Large intestine (tissue), 12 donors: ENCODE results near the gene ZNF683. TPM values are rescaled to one million over a fixed set of nuclear protein-coding genes. Genes with fewer than 3 reads are reported as not detected.
"Not testable (repeated sequence)": the region's sequence is repeated elsewhere in the genome, so short reads cannot be mapped to it uniquely, and the experiment has no call there.

Experiments
- DNase-seq, 2 donors: peaks; one replicate each; pipeline versions ENCODE4 v3.0.0 to v3.0.0-alpha.2; 2013
- H3K27ac ChIP-seq: one replicate; pipeline ENCODE4 v1.5.1; 2013; ENCODE audit warnings: low read length
- H3K27me3 ChIP-seq: 2 replicates; pipeline ENCODE4 v1.6.1; 2013; ENCODE audit warnings: low read length; ENCODE audit not compliant: control insufficient read depth, insufficient read depth
- H3K36me3 ChIP-seq: 2 replicates; pipeline ENCODE4 v1.6.1; 2013; ENCODE audit warnings: low read length; ENCODE audit not compliant: control insufficient read depth, insufficient read depth
- H3K4me1 ChIP-seq: one replicate; pipeline ENCODE4 v1.6.1; 2013; ENCODE audit warnings: low read length; ENCODE audit not compliant: control insufficient read depth, insufficient read depth
- H3K4me3 ChIP-seq: one replicate; pipeline ENCODE4 v1.5.1; 2013; ENCODE audit warnings: low read length
- H3K9me3 ChIP-seq: one replicate; pipeline ENCODE4 v1.6.1; 2013; ENCODE audit warnings: mild to moderate bottlenecking, low read depth, low read length, moderate library complexity; ENCODE audit not compliant: control insufficient read depth
- WGBS: methylation state at CpG from one replicate; pipeline ENCODE4 v1.1.5; 2013; ENCODE audit warnings: low lambda C conversion rate; ENCODE audit not compliant: insufficient coverage; 5-methylcytosine and 5-hydroxymethylcytosine counted together
- long read RNA-seq, 11 donors: transcript quantifications; one replicate each; lab custom pipeline, GENCODE V29; 2026
- polyA plus RNA-seq: library from polyadenylated mRNA; unstranded; fragments of 120-200 nt; gene quantifications from one replicate; pipeline ENCODE4 v1.2.1, GENCODE V29; 2013

ZNF683 gene
- 0.27 TPM for polyA plus RNA-seq
- long read RNA-seq, donor 1, result 0 reads
- long read RNA-seq, donor 2, result 0 reads
- long read RNA-seq, donor 3, result 0 reads
- long read RNA-seq, donor 4, result 0 reads
- long read RNA-seq, donor 5, result 0 reads
- long read RNA-seq, donor 6, result 0 reads
- long read RNA-seq, donor 7, result 0 reads
- long read RNA-seq, donor 8, result 0 reads
- long read RNA-seq, donor 9, result 0 reads
- long read RNA-seq, donor 10, result 0 reads
- long read RNA-seq, donor 11, result 0 reads

DNA sequence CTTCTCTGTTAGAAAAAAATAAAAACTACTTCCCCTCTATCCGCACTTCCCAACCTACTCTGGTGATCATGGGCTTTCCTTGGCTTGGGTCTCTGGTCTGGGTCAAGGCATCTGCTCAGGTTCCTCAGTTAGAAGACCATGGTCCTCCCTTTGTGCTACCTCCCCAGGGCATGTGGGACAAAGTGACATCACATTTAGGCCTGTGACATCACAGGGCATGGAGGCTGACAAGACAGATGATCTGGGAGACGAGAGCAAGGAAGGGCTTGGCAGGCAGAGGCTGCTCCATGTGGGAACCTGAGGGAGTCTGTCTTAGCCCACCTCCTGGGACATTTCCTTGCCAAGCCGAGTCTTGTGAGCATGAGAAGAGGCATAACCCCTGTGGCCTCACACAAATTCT lies at the start of gene ZNF683:
Gene ZNF683 (minus strand): TSS at position 140 of the 400 bp plus-strand sequence. CDS start 4,179 bp downstream, outside the sequence.
- H3K9me3 ChIP-seq, H3K27me3 ChIP-seq, H3K36me3 ChIP-seq, H3K27ac ChIP-seq, DNase-seq, H3K4me3 ChIP-seq, H3K4me1 ChIP-seq: not testable (repeated sequence)
- 80% methylated on average over 1 of the region's 3 CpGs for WGBS

DNA sequence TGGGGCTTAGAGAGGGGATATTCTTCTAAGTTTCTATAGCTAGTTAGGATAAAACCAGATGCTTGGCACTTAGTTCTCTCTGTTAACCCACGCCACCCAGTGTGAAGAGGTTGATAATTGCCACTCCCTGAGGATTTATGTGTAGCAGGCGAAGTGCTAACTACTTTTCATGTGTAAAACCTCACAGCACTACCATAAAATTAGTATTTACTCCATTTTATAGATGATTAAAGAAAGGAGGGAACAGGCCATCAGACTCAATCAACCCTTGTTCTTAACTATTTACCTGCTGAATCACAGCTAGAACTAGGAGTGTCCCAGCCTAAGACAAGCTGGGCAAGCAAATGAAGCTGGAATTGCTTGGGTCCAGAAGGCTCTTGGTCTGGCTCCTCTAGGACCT lies 46.9 kb upstream of the ZNF683 start:
- no peak overlapping the region for H3K4me3 ChIP-seq
- H3K4me1 ChIP-seq, result no peaks in the 10 kb centered on the region
- no CpG with 5 or more reads among the region's 2 CpGs for WGBS
- no peaks in the 10 kb centered on the region for H3K9me3 ChIP-seq
- peaks cover 22% of the 10 kb centered on the region for H3K27me3 ChIP-seq
- H3K36me3 ChIP-seq, result no peaks in the 10 kb centered on the region
- DNase-seq, result no peak
- no peak overlapping the region for H3K27ac ChIP-seq

DNA sequence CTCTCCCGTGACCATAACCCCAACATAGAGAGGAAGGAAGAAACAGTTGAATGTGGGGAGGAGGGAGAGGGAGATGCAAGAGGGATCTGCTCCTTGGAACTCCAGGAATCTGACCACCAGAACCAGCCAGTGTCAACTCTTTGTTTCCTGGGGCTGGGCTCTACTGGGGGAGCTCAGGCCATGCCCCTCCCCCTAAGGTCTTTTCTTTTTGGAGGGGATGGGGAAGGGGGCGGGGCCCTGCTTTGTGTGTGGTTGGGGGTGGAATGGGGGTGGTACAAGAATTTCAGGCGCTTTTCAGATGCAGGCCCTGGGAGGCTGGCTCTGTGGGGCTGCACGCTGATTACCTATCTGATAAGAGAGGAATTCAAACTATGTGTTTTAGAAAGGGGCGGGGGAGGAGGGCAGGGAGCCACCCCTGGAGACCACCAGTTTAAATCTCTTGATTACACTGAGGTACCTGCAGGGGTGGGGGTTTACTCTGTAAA lies 46.4 kb upstream of the ZNF683 start:
- Histone ChIP-seq H3K27me3 (peaks cover 28% of the 10 kb centered on the region), H3K27ac (no peak overlapping the region), H3K9me3 (no peaks in the 10 kb centered on the region), H3K4me3 (no peak overlapping the region), H3K4me1 (no peaks in the 10 kb centered on the region), H3K36me3 (no peaks in the 10 kb centered on the region)
- no peak for DNase-seq
- no CpG with 5 or more reads among the region's 5 CpGs for WGBS

DNA sequence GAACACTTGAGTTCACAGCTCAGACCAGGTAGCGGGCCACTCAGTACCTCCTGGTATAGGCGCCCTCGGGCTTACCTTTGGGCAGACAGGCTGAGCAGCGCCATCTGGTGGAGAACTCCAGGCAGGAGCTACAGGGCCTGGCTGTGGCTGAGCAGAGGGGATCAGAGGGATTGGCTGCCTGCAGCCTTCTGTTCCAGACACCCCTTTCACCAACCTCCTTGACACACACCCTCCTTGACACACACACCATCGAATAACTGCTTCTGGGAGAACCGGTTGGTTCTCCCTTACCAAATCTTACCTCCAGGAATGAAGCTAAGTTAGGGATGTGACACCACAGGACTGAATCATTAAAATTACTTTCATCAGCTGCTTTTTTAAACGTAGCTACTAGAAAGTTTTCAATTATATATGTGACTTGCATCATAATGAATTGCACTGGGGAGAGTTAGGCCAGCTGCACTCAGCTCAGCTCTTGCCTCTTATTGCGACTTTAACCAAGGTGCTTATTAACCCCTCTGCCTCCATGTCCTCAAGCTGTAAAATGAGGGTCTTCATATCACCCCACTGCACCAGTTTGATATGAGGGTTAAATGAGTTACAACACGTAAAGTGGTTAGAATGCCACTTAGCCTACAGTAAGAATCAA lies 44.7 kb upstream of the ZNF683 start:
- peaks cover 44% of the 10 kb centered on the region for H3K27me3 ChIP-seq
- H3K36me3 ChIP-seq, result no peaks in the 10 kb centered on the region
- H3K27ac ChIP-seq, result no peak overlapping the region
- H3K4me1 ChIP-seq, result no peaks in the 10 kb centered on the region
- no CpG with 5 or more reads among the region's 9 CpGs for WGBS
- peak; percentile 43 to 67 for DNase-seq
- H3K4me3 ChIP-seq, result no peak overlapping the region
- H3K9me3 ChIP-seq, result no peaks in the 10 kb centered on the region

DNA sequence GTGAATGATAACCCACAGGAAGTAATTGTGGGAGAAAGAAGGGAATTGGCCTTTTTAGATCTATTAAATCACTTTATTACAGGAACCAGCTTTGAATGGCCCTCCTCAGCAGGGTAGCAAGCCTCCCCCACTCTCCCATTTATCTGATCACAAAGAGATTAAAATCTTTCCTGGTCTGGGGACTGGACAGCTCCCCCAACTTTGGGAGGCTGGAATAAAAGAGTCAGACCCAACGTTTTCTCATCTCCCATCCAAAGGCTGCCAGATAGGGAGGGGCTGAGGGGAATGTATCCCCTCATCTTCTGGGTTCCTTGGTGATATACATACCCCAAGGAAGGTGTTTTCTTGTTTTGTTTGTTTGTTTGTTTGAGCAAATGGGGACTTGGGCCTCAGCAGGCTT lies 40.5 kb upstream of the ZNF683 start:
- H3K9me3 ChIP-seq, result peaks cover 5% of the 10 kb centered on the region
- no peak overlapping the region for H3K4me3 ChIP-seq
- H3K4me1 ChIP-seq, result no peaks in the 10 kb centered on the region
- H3K36me3 ChIP-seq, result no peaks in the 10 kb centered on the region
- no peak overlapping the region for H3K27ac ChIP-seq
- WGBS, result no CpG with 5 or more reads among the region's 1 CpG
- DNase-seq, result no peak
- peaks cover 70% of the 10 kb centered on the region for H3K27me3 ChIP-seq

DNA sequence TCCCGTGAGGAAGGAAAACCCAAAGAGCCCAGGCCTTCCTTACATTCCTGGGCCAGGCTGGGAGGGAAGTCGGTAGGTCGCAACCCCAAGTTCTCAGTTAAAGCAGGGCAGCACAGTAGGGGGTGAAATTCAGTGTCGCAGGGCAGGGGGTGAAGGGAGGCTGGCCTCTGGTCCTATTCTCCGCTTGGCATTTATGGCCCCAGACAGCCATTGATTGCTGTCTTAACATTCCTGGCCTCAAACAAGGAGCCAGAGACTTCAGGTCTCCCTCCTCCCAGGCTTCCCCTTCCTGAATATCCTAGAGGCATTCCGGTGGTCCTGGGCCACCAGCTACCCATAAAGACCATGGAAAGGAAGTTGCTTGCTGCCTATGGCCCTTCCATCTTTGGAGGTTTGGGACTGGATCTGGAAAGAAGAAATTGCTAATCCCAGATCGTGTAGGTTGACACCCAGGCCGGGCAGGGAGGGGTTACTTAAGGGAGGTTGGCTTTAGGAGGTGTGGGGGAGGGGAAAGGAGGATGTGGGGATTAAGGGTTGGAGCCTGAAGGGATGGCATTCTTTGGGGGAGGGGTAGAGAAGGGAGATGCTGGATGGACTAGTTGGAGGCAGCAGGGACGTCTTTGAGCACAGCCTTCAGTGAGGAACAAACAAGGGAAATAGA lies 39.8 kb upstream of the ZNF683 start:
- H3K4me1 ChIP-seq, result no peaks in the 10 kb centered on the region
- no peak overlapping the region for H3K27ac ChIP-seq
- DNase-seq, result no peak
- 0% methylated on average over 1 of the region's 9 CpGs for WGBS
- no peak overlapping the region for H3K4me3 ChIP-seq
- peaks cover 5% of the 10 kb centered on the region for H3K9me3 ChIP-seq
- H3K36me3 ChIP-seq, result no peaks in the 10 kb centered on the region
- H3K27me3 ChIP-seq, result peaks cover 70% of the 10 kb centered on the region

DNA sequence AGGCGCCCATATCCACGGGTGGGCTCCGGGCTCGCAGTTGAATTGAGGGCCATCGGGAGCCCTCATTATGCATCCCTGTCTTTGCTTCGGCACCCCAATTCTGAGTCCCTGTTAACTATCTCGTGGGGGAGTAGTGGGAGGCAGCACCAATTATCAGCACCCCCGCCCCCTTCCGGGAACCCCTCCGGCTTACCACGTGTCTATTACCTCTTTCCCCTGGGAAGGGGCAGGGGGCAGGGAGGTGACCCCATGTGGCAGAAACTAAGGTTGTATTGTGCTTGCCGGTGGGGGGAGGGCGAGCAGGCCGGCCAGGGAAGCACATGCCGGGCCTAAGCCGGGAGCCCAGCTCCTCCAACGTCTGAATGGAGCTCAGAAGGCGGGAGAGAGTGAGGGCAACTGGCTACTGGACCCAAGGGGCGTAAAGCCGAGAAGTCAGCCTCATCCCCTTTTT lies 39.1 kb upstream of the ZNF683 start:
- no peaks in the 10 kb centered on the region for H3K36me3 ChIP-seq
- no peak overlapping the region for H3K4me3 ChIP-seq
- DNase-seq, result no peak

DNA sequence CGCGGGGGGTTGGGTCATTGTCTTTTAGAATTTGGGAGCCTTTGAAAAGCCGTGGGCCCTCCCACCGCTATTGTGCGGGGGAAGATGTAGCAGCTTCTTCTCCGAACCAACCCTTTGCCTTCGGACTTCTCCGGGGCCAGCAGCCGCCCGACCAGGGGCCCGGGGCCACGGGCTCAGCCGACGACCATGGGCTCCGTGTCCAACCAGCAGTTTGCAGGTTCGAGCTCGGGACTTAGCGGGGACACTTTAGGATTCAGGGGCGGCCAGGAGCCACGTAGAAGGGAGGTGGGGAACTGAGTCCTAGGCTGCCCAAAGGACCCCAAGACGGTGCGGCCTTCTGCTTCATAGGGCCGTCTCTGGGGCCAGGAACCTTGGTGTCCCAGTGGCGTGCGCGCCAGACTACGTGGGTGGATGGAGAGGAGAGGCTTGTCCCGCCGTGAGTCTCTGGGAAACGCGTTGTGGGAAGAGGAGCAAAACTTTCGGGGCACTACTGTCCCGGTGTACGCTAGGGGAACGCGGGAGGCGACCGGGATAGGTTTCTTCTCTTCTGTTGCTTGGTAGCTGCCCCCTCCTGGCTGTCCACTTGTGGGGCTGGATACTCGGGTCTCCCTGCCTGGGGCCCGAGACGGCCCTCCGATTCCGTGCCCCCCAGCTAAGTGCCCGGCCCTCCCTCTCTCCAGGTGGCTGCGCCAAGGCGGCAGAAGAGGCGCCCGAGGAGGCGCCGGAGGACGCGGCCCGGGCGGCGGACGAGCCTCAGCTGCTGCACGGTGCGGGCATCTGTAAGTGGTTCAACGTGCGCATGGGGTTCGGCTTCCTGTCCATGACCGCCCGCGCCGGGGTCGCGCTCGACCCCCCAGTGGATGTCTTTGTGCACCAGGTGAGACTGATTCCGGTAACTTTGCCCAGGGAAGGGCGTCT lies 38.4 kb upstream of the ZNF683 start, which contains the start of gene LIN28A:
Gene LIN28A (plus strand): TSS at position 112 of the 918 bp plus-strand sequence. CDS start 75 bp downstream, at position 187.
- Histone ChIP-seq H3K27ac (no peak within 1 kb of the TSS), H3K4me1 (no peaks in the 10 kb centered on the region), H3K36me3 (no peaks in the 10 kb centered on the region), H3K9me3 (peaks cover 5% of the 10 kb centered on the region), H3K4me3 (no peak within 1 kb of the TSS), H3K27me3 (peaks cover 70% of the 10 kb centered on the region)
- no peak for DNase-seq
- WGBS, result no CpG with 5 or more reads among the region's 70 CpGs

More for the DNA sequence above, 39.1 kb upstream of the ZNF683 start:
- H3K27me3 ChIP-seq, result peaks cover 70% of the 10 kb centered on the region
- no peaks in the 10 kb centered on the region for H3K4me1 ChIP-seq
- H3K9me3 ChIP-seq, result peaks cover 5% of the 10 kb centered on the region
- no CpG with 5 or more reads among the region's 20 CpGs for WGBS
- no peak overlapping the region for H3K27ac ChIP-seq

DNA sequence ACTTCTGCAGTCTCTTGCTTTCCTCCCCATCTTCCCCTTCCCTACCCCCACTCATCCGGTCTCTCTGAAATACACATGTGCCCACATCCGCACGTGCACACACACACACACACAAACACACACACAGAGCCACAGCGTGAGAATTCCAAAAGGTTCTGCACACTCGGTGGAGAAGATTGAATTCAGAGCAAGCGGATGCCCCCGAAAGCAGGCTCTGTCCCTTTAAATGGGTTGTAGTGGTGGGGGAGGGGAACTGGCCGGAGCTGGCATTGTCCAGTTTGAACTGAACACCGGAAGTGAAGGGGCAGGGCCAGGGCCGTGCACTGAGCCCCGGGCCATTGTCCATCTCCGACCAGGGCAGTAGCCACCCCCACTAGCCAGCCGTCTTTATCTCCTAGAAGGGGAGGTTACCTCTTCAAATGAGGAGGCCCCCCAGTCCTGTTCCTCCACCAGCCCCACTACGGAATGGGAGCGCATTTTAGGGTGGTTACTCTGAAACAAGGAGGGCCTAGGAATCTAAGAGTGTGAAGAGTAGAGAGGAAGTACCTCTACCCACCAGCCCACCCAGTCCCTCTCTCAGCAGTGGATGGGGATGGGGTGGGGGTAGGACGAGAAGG lies 36.7 kb upstream of the ZNF683 start:
- no peak for DNase-seq
- no peaks in the 10 kb centered on the region for H3K36me3 ChIP-seq

More for the DNA sequence above, 36.7 kb upstream of the ZNF683 start:
- peaks cover 5% of the 10 kb centered on the region for H3K9me3 ChIP-seq
- no peak overlapping the region for H3K4me3 ChIP-seq
- no peak overlapping the region for H3K27ac ChIP-seq
- no peaks in the 10 kb centered on the region for H3K4me1 ChIP-seq
- H3K27me3 ChIP-seq, result peaks cover 57% of the 10 kb centered on the region
- no CpG with 5 or more reads among the region's 16 CpGs for WGBS
